HL-60 (cell line): Measurements from ENCODE around the gene ADAMTS16.

Source experiments
- CTCF ChIP-seq: IDR thresholded peaks from one replicate; pipeline ENCODE4 v1.5.1; 2011; ENCODE audit warnings: low read length, control low read depth, inconsistent platforms; ENCODE audit not compliant: insufficient read depth
- GABPA ChIP-seq: IDR thresholded peaks from 2 replicates; pipeline ENCODE4 v1.6.1; 2012; ENCODE audit warnings: low read depth
- POLR2AphosphoS5 ChIP-seq: IDR thresholded peaks from 2 replicates; pipeline ENCODE4 v1.6.1; 2012; ENCODE audit warnings: low read depth
- REST ChIP-seq: IDR thresholded peaks from 2 replicates; pipeline ENCODE4 v1.6.1; 2012; ENCODE audit warnings: low read depth; ENCODE audit not compliant: insufficient replicate concordance
- SPI1 ChIP-seq: IDR thresholded peaks from 2 replicates; pipeline ENCODE4 v1.6.1; 2012; ENCODE audit warnings: low read depth, mild to moderate bottlenecking, borderline replicate concordance

DNA sequence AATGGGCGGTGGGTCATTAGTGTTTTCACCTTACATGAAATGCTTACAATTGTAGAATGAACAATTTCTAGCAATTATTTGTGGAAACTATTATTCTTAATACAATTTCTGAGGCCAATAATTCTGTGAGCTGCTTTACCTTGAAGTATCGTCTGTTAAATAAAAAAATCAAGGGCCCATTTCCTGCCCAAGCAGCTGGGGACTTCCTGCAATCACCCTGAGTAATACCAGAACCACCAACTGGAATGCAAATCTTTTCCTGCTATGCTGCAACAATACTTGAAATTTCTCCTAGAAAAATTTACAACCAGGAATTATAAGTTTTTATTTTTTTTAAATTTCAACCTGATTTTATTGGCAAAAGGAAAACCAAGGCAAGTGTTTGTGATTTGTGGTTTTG is 52.6 kb downstream of the ADAMTS16 start:
- TF ChIP-seq CTCF = no peak
- no peak for TF ChIP-seq REST
- no peak for TF ChIP-seq POLR2AphosphoS5
- TF ChIP-seq GABPA = no peak
- no peak for TF ChIP-seq SPI1
